ENCODE data around the gene CDKN2AIP.
"Not testable (repeated sequence)": the region's sequence is repeated elsewhere in the genome, so short reads cannot be mapped to it uniquely, and the experiment has no call there.

Gene CDKN2AIP

DNA sequence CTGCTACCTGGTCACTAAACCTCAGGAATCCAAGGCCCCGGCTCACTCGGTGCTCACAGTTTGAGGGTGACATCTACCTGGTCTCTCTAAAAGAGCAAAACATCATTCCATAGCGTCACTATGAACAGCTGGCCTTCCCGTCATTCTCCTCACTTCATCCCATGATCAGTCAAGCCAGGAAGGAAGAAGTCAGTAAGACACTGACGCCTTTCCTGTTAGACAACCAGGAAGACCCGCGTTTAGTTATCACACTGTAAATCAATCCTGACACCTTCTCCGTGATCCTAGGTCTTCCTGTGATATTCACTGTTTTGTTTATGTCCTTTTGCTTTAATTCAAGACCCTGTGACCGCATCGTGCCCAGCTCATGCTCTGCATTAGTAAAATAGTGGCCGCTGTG lies 31.6 kb upstream of the CDKN2AIP start:
- in situ Hi-C loops (cut with HindIII; ENCODE audit: low sequenced_read_pairs): no loop called here

DNA sequence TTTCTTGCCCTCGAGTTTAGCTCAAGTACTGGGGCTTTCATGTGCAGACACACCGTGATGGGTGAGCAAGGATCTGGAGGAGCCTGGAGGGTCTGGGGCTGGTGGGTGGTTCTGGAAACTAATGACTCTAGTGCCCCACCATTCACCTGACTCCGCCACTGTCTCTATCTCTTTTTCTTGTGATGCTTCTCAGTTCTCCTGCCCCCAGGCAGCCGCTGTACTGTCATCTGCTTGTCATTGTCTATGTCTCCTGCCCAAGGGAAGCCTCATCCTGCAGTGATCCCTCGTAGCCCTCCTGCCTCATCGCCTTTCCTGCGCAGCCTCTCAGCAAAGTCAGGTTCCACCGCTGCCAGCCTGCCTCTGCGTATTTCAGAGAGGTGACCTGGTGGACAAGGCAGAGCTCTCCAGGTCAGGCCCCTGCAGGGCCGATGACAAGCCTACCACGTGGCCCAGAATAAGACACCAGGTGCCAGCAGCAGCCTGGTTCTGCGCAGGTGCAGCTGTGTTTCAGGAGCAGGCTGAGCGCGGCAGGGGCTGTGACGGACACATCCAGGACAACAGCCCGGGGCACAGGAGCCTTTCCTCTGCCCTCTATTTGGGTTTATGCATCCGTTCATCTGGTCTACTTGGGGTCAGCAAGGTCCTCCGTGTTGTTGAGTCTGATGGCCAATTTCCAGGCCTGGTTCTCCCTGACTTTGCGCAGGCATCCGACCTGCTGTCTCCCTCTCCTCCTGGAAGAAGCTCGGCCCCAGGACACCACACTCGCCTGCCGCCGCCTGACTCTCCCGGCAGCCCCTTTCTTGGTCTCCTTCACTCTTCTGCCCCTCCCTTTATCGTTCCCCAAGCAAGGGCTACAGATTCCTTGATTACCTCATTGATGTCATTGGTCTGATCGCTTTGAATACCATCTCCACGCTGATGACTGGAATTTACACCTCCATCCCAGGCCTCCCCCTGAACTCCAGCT lies 30.9 kb upstream of the CDKN2AIP start:
- in situ Hi-C loops (cut with HindIII; ENCODE audit: low sequenced_read_pairs): no loop called here

DNA sequence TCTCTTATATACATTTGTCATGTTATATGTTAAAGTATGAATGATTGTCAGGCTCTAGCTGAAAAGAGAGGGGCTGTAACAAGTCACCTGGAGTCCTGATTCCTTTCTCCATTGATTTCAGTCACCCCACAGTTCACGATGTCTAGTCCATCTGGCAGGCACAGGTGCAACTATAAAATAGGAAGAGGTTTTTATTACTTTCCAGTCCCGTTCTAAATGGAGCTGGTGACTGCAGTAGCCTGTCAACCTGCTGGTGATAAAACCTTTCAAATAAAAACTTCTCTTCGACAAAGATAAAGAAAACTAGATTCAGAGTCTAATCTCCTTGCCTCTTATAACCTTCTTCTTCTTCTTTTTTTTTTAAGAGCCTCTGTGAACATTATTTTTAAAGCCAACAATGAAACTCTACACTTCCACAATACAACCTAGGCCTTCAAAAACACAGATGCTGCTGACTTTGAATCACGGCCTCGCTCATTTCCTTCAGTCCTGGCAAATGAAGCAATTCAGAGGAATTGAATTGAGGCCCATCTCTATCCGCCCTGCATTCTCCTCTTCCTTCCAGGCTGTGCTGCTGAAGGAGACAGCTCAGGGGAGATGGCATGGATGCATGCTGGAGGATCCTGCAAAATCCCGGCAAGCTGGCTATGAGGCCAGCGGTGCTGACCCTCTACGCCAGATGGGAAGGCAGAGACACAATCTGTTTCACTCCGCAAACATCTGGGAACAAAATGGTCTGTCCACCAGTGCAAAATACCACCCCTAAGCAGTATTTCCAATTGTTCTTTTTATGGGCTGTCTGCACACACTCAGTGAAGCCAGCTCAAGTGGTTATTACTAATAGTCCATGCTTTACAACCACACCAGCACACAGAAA lies 27.3 kb upstream of the CDKN2AIP start:
- in situ Hi-C loops (cut with HindIII; ENCODE audit: low sequenced_read_pairs): no loop called here

DNA sequence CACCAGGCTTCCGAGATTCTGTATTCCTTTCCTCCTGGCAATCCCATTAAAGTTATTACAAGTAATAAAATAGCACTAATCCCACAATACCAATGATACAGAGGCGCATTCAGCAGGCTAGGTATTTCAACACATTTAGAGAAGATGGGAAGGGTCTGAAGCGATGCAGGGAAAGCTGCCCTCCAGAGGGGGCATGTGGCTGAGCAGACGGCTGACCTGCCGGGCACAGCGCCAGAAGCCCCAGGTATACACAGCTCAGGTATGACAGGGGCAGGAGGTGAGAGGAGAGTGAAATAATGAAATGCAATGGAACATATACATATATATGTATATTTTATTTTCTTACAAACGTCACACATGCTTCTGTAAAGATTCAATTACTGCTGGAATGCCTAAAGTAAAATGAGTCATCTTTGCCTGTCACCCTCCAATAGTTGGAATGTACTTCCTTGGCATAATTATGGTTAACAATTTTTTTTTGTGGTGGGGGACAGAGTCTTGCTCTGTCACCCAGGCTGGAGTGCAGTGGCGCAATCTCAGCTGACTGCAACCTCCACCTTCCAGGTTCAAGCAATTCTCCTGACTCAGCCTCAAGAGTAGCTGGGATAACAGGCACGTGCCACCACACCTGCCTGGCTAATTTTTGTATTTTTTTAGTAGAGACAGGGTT lies 21.3 kb upstream of the CDKN2AIP start:
- in situ Hi-C loops (cut with HindIII; ENCODE audit: low sequenced_read_pairs): no loop called here

DNA sequence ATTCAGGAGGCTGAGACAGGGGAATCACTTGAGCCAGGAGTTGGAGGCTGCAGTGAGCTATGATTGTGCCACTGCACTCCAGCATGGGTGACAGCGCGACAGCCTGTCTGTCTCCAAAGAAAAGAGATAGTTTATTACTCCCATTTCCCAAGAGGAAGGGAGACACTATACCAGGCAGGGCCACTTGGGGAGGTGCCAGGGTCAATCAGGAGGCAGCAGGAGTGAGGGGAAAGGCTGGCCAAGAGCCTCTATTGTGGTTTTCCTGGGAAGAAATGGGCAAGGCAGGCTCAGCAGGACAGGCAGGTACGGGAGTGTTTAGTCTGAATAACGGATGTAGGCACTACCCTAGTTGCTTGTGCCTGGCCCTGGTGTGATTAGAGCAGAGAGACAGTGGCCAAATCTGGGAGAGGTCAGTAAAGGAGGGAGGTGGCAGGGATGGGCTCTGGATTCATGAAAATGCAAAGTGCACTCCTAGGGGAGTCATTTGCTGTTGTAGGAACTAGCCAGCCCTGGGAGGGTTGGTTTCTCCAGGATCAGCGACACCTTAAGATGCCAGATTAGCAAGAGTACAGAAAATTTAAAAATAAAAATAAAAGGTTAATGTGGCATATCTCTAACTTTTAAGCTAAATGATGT lies 20.2 kb upstream of the CDKN2AIP start:
- in situ Hi-C loops (cut with HindIII; ENCODE audit: low sequenced_read_pairs): no loop called here

DNA sequence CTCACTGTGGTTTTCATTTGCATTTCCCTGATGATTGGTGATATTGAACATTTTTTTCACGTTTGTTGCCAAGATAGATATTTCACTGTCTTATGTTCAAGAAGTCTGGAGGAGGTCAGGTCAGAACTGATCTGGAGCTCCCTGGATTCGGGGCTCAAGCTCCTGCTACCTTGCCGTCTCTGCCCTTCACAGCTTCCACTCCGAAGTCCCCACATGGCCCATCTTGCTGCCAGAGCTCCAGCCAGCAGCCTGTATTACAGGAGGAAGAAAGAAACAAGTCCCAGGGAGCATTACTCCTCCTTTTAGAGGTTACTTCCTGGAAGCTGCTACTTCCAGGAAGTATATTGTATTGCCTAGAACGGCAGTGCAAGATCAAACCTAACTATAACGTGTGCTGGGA lies 17.9 kb upstream of the CDKN2AIP start:
- in situ Hi-C loops (cut with HindIII; ENCODE audit: low sequenced_read_pairs): no loop called here

DNA sequence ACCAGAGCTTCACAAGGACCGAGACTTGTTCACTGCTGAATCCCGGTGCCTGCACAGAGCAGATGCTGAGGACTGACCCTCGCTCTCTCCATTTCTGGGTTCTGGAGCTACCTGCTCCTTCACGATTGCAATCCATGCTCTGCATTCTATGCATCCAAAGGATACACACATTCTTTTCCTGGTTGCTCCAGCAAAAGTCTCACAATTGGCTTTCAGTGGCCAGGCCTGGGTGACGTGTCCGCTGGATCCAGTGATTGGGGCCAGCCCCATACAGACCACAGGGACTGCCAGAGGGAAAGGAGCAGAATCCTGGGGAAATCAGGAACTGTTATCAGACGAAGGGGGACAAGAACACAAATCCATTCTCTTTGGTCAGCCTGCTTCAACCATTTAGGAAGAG lies 14.9 kb upstream of the CDKN2AIP start:
- in situ Hi-C loops (cut with HindIII; ENCODE audit: low sequenced_read_pairs): no loop called here

DNA sequence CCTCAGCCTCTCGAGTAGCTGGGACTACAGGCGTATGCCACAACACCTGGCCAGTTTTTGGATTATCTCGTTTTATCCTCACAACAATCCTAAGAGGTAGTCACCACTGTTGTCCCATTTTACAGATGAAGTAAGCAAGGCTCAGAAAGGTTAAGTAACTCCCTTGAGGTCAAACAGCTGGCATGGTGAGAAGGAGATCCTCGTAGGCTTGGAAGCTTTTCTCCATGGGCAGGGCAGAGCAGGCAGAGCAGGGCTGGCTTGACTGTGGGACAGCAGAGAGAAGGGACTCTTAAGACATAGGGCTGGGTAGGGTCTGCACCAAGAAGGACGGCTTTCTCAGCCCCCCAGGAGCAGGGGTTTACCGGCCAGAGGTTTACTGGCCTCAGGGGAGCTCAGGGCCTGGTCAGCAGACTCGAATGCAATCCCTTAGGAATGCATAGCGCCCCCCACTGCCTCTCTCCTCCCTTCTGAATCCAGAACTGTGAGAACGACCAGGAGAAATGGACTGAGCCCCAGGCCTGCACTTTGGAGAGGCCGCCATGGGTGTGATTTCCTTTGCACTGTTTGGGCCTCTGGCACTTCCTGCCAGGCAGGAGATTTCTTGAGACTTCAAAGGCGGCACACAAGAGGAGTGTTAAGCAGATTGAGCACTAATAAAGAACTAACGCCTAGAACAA lies 14.0 kb upstream of the CDKN2AIP start:
- in situ Hi-C loops (cut with HindIII; ENCODE audit: low sequenced_read_pairs): no loop called here

DNA sequence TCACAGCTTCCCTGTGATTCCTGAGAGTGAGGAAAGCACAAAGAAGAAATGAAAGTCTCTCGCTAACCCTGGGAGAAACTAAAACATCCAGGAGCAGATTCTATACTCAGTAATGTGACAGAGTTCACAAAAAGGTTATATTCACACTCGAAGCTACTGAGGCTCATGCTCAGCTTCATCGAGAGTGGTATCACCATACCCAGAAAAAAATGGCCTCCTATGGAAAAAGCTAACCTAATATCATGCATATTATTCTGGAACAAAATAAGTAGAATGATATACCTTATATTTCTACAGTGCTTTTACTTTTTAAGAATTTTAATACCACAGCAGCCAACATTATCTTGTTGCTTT lies 13.5 kb upstream of the CDKN2AIP start:
- in situ Hi-C loops (cut with HindIII; ENCODE audit: low sequenced_read_pairs): no loop called here

DNA sequence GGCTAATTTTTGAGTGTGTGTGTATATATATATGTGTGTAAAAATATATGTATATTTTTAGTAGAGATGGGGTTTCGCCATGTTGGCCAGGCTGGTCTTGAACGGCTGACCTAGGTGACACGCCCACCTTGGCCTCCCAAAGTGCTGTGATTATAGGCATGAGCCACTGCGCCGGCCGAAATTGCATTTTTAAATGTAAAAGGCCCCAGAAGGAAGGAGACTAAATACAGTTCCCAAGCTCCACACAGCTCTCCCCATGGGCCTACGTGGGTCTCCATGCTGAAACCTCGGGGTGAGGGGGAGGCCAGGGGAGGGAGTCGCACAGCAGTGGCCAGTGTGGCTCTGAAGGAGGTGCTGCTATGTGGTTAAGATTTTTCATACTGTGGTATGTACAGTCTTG lies 12.8 kb upstream of the CDKN2AIP start:
- in situ Hi-C loops (cut with HindIII; ENCODE audit: low sequenced_read_pairs): no loop called here

DNA sequence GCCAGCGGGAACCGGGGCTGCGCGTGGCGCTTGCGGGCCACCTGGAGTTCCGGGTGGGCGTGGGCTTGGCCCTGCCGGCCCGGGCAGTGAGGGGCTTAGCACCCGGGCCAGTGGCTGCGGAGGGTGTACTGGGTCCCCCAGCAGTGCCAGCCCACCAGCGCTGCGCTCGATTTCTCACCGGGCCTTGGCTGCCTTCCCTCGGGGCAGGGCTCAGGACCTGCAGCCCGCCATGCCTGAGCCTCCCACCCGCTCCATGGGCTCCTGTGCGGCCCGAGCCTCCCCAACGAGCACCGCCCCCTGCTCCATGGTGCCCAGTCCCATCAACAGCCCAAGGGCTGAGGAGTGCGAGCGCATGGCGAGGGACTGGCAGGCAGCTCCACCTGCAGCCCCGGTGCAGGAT lies 11.3 kb upstream of the CDKN2AIP start:
- in situ Hi-C loops (cut with HindIII; ENCODE audit: low sequenced_read_pairs): not testable (repeated sequence)

DNA sequence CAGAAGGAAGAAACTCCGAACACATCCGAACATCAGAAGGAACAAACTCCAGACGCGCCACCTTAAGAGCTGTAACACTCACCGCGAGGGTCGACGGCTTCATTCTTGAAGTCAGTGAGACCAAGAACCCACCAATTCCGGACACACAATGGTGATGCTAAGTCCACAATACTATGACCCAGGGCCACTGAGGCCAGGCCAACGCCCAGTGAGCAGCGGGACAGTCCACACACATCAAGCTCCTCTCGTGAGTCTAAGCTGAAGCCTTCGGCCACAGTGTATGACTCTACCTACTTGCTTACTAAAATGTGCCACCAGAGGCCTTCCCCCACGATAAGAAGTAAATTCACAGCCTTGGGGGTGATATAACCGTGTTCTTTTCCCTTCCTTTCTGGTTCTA lies 10.2 kb upstream of the CDKN2AIP start:
- in situ Hi-C loops (cut with HindIII; ENCODE audit: low sequenced_read_pairs): no loop called here

DNA sequence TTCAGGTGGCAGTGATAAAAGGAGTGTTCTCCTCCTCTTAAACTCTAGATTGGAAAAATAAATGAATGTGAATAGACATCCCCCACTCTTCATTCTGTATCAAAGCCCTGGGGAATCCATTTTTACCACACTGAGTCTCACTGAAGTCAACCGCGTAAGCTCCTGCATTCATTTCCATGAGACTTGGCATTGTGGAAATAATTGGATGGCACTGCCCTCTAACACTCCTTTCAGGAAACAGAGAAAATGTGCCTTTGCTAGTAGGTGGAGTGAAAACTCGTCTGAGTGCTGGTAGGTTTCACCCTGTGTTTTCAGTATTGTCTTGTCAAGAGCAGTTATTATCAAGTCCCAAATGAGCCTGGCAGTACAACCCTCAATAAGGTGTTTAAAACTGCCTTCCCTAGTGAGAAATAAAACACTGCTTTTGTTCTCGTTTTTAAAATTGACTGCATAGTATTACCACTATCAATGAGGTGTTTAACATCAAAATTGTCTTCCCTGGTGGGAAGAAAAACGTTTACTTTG lies 9.7 kb upstream of the CDKN2AIP start:
- in situ Hi-C loops (cut with HindIII; ENCODE audit: low sequenced_read_pairs): no loop called here

DNA sequence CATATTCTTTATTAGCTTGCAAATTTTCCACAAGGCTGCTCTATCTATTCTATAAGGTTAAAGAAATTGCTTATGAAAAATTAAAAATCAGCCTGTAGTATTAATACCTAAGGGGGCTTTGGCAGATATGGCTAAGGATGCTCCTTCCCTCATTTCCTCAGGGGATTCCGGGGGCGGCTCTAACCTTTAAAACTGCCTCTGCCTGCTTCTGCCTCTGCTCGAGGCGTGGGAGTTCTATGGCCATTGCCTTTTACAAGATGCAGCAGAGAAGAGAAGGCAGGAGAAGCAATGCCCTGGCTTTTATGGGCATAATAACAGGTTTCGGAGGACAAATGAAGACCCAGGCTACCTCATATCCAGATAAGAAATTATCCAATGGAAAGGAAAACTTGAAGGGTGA lies 8.6 kb upstream of the CDKN2AIP start:
- in situ Hi-C loops (cut with HindIII; ENCODE audit: low sequenced_read_pairs): no loop called here

DNA sequence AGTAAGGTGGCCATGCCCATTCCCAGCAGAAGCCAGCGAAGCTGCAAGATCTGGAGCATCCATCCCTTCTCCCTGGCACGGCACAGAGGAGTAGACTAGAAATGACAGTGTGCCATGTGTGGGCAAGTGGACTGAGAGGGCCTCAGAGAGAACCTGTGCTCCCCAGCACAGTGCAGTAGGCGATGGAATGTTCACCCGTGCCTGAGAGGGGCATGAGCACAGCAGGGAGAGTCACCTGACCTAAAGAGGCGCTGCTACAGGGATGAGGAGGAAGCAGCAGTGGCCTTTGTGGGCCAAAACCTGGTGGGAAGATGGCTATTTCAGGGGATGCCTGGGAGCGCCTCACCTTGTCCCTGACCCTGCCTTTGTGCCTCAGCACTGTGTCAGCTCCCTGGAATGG lies 8.0 kb upstream of the CDKN2AIP start:
- in situ Hi-C loops (cut with HindIII; ENCODE audit: low sequenced_read_pairs): no loop called here

DNA sequence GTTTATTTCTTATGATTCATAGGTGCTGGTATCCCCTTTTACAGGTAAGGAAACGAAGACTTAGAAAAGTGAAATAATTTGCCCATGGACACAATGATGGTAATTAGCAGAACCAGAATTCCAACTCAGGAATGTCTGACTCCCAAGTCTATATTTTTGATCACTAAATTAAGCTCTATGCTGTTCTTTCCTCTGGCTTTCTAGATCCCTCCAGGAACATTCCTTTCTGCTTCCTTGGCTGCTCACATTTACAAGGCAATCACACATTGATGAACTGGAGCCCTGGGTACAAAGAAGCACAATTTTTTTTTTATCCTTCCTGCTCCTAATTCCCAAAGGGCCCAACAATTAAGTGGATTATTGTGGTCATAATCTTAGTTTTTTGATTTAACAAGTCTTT lies 7.0 kb upstream of the CDKN2AIP start:
- in situ Hi-C loops (cut with HindIII; ENCODE audit: low sequenced_read_pairs): no loop called here

DNA sequence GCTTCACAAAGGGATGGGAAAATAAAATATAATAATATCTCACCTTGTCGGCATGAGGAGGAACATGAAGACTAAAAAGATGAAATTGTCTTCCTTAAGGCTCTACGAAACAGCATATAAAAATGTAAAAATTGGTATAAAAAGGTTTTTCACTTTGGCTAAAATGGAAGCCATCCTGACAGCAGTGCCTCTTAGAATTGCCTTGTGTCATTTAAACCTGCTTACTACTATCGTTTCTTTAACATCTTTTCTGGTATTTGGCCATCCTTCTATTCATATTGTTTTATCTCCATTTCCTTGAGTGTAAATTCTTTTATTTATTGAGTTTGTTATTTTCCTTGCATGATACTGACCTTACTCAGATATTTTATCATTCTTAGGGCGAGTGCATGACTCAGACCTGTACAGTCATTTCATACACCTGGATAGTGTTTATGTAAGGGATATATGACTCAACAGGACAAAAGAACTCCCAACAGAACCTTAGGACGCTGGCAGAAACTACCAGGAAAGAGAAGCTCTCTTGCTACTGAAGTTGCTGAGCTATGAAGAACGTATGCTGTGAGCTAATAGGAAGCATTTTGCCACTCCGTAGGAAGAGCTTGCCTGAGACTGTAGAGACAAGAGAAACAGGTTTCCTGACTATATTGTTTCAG lies 5.8 kb upstream of the CDKN2AIP start:
- in situ Hi-C loops (cut with HindIII; ENCODE audit: low sequenced_read_pairs): no loop called here

DNA sequence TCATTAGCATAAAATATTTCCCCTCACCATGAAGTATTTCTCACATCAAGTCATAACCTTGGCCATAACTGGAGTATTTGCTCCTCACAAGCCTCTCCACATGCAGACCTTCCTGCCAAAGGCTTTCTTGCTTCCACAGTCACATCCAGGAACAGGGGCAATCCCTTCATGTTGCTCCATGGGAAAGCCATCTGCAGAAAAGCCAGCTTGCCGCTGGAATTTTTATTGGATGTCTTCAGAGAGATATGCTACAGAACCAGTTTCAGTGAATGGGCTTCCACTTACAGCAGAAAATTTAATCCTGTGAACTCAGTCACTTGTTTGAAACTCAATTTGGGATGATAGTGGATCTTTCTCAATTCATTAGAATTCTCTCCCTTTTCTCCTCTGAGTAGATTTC lies 3.2 kb upstream of the CDKN2AIP start:
- in situ Hi-C loops (cut with HindIII; ENCODE audit: low sequenced_read_pairs): no loop called here

DNA sequence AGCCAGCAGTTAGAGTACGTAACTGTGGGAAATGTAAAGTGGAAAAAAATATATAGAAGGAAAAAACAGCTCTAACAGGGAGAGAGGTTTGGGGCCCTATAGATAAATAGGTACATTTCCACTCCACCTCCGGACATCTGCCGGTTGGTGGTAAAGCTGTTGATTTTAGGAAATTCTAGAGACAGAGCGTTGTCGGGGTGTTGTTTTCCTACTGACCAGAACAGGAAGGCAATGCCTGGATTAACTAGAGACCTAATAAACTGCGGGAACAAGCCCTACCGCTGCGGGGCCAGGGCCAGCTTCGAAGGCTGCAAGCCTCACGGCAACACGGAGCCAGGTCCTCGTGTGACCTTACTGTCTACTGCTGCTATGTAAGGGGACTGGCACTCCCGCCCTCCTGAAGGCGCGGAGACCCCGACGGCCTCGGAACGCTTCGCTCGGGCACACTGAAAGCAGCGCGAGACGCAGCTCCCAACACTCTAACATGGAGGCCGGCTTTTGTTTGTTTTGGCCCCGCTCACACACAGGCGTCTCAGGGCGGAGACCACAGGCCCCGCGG lies 702 bp upstream of the CDKN2AIP start:
- in situ Hi-C loops (cut with HindIII; ENCODE audit: low sequenced_read_pairs): no loop called here

DNA sequence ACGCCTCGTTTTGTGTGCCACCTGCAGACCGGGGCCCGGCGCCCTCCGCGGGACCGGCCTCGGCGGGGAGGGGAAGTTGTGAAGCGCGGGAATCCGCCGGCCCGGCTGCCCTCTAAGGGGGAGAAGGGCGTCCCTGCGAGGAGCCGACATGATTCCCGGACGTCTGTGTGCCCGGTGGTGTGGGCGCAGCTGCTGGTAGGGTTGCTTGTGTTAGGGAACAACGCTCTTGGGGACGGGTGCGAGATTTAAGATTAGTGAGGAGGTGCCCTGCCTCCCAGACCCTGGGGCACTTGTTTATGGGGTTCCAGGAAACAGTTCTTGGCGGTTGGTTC lies 627 bp downstream of the CDKN2AIP start:
- in situ Hi-C loops (cut with HindIII; ENCODE audit: low sequenced_read_pairs): no loop called here

Data from DLD1 (cell line).